GM12864 (cell line): ENCODE measurements around the gene ALKBH8.
"Not testable (repeated sequence)": the region's sequence is repeated elsewhere in the genome, so short reads cannot be mapped to it uniquely, and the experiment has no call there.

Experiments
- DNase-seq: peaks from one replicate; pipeline ENCODE4 v3.0.0-alpha.2; 2011; ENCODE audit warnings: low read depth
- H3K4me3 ChIP-seq: 2 replicates; pipeline ENCODE4 v1.5.1; 2011; ENCODE audit warnings: mild to moderate bottlenecking, low read depth, low read length, control low read depth
- TF ChIP-seq, protein P1 (sequence below): IDR thresholded peaks from 2 replicates; pipeline ENCODE4 v1.5.1; 2011; ENCODE audit warnings: low read depth, mild to moderate bottlenecking, moderate library complexity, low read length, control low read depth, inconsistent platforms; ENCODE audit errors: missing control alignments

ALKBH8 gene

GRCh38 chr11:107590460-107591377, 25.2 kb upstream of the ALKBH8 start, which contains the start of gene ELMOD1:
ELMOD1 (plus strand) TSS chr11:107591147; CDS start chr11:107618190, 27,043 bp downstream.
- DNase-seq = no peak
- TF ChIP-seq, protein P1, sequence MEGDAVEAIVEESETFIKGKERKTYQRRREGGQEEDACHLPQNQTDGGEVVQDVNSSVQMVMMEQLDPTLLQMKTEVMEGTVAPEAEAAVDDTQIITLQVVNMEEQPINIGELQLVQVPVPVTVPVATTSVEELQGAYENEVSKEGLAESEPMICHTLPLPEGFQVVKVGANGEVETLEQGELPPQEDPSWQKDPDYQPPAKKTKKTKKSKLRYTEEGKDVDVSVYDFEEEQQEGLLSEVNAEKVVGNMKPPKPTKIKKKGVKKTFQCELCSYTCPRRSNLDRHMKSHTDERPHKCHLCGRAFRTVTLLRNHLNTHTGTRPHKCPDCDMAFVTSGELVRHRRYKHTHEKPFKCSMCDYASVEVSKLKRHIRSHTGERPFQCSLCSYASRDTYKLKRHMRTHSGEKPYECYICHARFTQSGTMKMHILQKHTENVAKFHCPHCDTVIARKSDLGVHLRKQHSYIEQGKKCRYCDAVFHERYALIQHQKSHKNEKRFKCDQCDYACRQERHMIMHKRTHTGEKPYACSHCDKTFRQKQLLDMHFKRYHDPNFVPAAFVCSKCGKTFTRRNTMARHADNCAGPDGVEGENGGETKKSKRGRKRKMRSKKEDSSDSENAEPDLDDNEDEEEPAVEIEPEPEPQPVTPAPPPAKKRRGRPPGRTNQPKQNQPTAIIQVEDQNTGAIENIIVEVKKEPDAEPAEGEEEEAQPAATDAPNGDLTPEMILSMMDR = no peak
- H3K4me3 ChIP-seq = peak within 1 kb of the TSS; percentile 39

DNA sequence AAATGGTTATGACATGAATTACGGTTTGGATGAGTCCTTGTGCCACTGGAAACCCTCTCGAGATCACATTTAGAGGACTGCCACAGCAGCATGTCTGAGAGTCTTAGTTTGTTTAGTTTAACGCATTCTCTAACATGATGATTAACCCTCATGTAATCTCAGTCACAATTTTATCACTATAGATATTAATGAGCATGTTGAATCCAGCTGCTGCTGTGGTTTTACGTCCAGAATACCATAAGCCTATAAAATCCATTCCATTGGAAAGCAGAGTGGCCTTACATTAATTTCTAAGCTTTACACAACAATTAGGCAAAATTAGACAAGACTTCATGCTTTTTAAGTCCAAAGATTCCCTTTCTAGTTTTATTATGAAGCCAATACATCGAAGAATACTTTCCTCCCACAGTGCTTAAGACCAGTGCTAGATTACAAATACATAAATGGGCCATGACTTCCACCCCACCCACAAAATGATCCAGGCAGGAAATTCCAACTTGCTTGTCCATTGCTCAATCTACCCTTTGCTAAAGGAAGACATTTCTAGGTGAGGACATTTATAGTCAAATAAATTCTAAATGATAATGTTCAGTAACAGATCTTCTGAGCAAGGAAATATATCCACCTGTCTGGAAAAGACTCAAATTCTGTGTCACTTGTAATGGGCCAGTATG, 21.9 kb upstream of the ALKBH8 start:
- H3K4me3 ChIP-seq = no peak overlapping the region
- TF ChIP-seq, protein P1 = no peak

GRCh38 chr11:107583629-107584195, 18.2 kb upstream of the ALKBH8 start:
- TF ChIP-seq, protein P1 = no peak
- H3K4me3 ChIP-seq = no peak overlapping the region
- DNase-seq = no peak

More for the DNA sequence above, 21.9 kb upstream of the ALKBH8 start:
- no peak for DNase-seq

- no peak for DNase-seq
- no peak overlapping the region for H3K4me3 ChIP-seq
- TF ChIP-seq, protein P1 = no peak
Observed at GRCh38 chr11:107581147-107581546, 15.6 kb upstream of the ALKBH8 start.

DNA sequence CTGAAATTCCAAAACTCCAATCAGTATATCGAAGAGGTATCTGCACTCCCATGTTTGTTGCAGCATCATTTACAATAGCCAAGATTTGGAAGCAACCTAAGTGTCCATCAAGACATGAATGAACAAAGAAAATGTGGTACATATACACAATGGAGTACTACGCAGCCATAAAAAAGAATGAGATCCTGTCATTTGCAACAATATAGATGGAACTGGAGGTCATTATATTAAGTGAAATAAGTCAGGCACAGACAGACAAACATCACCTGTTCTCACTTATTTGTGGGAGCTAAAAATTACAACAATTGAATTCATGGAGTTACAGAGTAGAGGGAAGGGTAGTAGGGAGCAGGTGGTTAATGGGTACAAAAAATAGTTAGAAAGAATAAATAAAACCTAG, 13.6 kb upstream of the ALKBH8 start:
- not testable (repeated sequence) for H3K4me3 ChIP-seq, DNase-seq

DNA sequence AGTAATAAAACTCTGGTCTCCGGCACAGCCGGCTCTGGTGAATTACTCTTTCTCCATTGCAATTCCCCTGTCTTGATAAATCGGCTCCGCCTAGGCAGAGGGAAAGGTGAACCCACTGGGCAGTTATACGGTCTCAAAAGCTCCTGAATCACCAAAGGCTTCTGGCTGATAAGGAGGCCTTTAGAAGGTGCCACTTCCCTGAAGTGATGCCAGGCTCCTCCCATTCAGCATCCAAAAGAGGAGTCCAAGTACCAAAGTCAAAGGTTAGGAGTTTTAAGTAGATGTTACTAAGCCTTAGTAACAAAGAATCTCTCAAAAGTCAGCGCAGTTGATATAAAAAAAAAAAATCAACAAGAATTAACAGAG, 11.8 kb upstream of the ALKBH8 start:
- DNase-seq = no peak
- H3K4me3 ChIP-seq = no peak overlapping the region
- TF ChIP-seq, protein P1 = no peak
